Activated CD4-positive, alpha-beta T cell treated with anti-CD3 and anti-CD28 coated beads for 36 hours (primary cell): ENCODE results near the gene LRRC2. TPM values are rescaled to one million over a fixed set of nuclear protein-coding genes. Genes with fewer than 3 reads are reported as not detected.
"Not testable (repeated sequence)": the region's sequence is repeated elsewhere in the genome, so short reads cannot be mapped to it uniquely, and the experiment has no call there.

ENCODE experiments used
- ATAC-seq: fragments of 200-7000 bp; cut with Tn5 transposase; one replicate; pipeline ENCODE4 v1.10.0; 2021; ENCODE audit warnings: mild to moderate bottlenecking, moderate library complexity
- CTCF ChIA-PET: fragments of 350-600 bp; sonication (Branson Sonifier 250); formaldehyde crosslinking; loops from one replicate; lab custom pipeline; 2021; ENCODE audit warnings: antibody characterized with exemption; lab: Charles Lee
- POLR2A ChIA-PET: fragments of 350-600 bp; sonication (Branson Sonifier 250); formaldehyde crosslinking; loops from one replicate; lab custom pipeline; 2021; ENCODE audit warnings: antibody characterized with exemption, inconsistent platforms; lab: Charles Lee
- DNase-seq: peaks from one replicate; pipeline ENCODE4 v3.0.0-alpha.2; 2020
- H3K27ac Mint-ChIP-seq: one replicate; pipeline ENCODE4 v1.8.0; 2021; ENCODE audit warnings: mixed read lengths
- H3K27me3 Mint-ChIP-seq: one replicate; pipeline ENCODE4 v1.8.0; 2021; ENCODE audit warnings: mixed read lengths
- H3K36me3 Mint-ChIP-seq: one replicate; pipeline ENCODE4 v1.8.0; 2021; ENCODE audit warnings: low read depth, mixed read lengths
- H3K4me1 Mint-ChIP-seq: one replicate; pipeline ENCODE4 v1.8.0; 2021; ENCODE audit warnings: mixed read lengths
- H3K4me3 Mint-ChIP-seq: one replicate; pipeline ENCODE4 v1.8.0; 2021; ENCODE audit warnings: mild to moderate bottlenecking, moderate library complexity, mixed read lengths
- H3K9me3 Mint-ChIP-seq: one replicate; pipeline ENCODE4 v1.8.0; 2021; ENCODE audit warnings: low read depth, mixed read lengths
- intact Hi-C, 2 experiments: fragments of 100-400 bp; cut with DNase I in 1 of 2; cut with micrococcal nuclease in 1 of 2; formaldehyde crosslinking; loops; one replicate each; pipeline versions ENCODE4 v1.14.2 to v1.15.1; 2022 to 2024; cut with DNase I, micrococcal nuclease
- total RNA-seq, 2 experiments: library from RNA; stranded (reverse); gene quantifications; one replicate each; pipeline ENCODE4 v1.2.3, GENCODE V29; 2021

The LRRC2 gene
- total RNA-seq, 2 experiments from 2014 or later: 0.04 TPM; not detected in 1

DNA sequence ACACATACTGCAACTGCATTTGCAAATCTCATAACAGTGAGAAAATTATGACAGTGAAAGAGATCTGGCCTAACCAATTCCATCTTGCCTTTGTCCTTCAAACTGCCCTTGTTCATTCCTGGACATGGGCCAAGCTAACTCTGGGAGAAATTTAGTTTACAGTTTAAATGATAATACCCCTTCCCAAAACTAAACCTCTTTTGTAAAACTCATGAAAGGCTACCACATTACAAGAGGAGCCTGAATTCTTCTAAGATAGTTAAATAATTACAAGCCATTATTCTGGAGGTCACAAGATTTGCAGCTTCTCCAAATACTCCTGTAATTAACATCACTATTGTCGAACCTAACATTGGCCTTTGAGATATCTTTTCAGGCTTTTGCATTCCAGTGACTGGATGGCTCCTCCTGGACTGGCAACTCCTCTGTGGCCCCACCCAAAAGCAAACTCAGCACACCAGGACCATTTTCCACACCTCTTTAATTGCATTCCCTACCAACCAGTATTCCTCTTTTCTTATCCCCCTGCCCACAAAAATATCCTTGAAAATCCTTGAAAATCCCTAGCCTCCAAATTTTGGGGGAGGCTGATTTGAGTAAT lies 37.4 kb upstream of the LRRC2 start:
- Mint-ChIP-seq H3K4me3 (no peak overlapping the region), H3K36me3 (no peaks in the 10 kb centered on the region), H3K9me3 (no peaks in the 10 kb centered on the region), H3K27me3 (no peaks in the 10 kb centered on the region), H3K27ac (no peak overlapping the region), H3K4me1 (no peaks in the 10 kb centered on the region)
- ChIA-PET CTCF (interaction anchor here (0.6 to 1.2 kb wide), 2 partner anchors 12 to 1020 kb away, joined by 3 to 4 read pairs; no protein-coding TSS in a partner anchor), POLR2A (no interaction called here)
- no peak for ATAC-seq
- DNase-seq: no peak
- intact Hi-C loops: no loop called here

DNA sequence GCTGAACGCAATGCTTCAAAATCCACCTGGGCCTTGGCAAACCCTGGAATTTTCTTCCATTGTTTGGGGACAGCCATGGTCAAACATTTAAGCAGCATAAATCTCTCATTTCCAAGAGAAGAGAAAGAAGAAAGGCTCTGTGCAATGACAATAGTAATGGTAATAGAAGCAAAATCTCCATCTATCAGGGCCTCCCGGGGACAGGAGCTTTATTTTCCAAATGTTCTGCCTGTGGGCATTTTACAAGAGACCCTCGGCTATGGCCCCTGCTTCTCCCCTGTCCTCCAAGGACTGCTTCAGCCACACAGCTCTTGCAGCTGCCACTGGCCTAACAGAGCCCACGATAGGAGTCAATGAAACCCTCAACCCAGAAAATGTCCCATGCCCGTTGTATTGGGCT lies 33.5 kb upstream of the LRRC2 start:
- Mint-ChIP-seq H3K27me3 (no peaks in the 10 kb centered on the region), H3K4me1 (no peaks in the 10 kb centered on the region), H3K4me3 (no peak overlapping the region), H3K36me3 (no peaks in the 10 kb centered on the region), H3K27ac (no peak overlapping the region), H3K9me3 (no peaks in the 10 kb centered on the region)
- CTCF ChIA-PET: interaction anchor here (0.9 to 1.9 kb wide), 4 partner anchors 30 to 249 kb away, joined by 3 to 7 read pairs (median 3); no protein-coding TSS in a partner anchor
- DNase-seq: no peak
- POLR2A ChIA-PET: no interaction called here
- no peak for ATAC-seq
- intact Hi-C loops: no loop called here

DNA sequence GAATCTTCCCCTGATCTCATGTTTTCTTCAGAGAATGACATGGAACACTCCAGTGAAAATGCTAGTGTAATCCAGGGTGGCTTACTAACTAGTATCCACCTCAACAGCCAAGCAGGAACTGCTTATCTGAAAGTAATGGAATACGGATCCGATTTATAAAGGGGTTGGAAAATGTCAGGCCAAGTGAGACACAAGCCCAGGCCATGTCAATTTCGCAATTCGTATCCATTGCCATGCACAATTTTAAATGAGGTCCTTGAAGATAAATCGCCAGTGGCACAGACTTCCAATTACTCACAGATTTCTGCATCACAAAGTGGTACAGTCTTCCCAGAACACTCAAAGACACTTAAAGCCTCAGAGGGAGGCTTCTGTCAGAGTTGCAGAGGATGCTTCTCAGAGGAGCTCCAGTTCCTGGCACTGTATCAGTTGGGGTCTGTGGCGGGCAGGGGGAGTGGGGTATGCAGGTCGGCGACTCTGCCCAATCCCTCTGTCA lies 29.8 kb upstream of the LRRC2 start:
- ChIA-PET CTCF (no interaction called here), POLR2A (no interaction called here)
- Mint-ChIP-seq H3K27ac (no peak overlapping the region), H3K27me3 (peaks cover 3% of the 10 kb centered on the region), H3K4me1 (no peaks in the 10 kb centered on the region), H3K4me3 (no peak overlapping the region), H3K36me3 (no peaks in the 10 kb centered on the region), H3K9me3 (no peaks in the 10 kb centered on the region)
- DNase-seq (no peak), ATAC-seq (no peak)
- intact Hi-C loops: no loop called here

DNA sequence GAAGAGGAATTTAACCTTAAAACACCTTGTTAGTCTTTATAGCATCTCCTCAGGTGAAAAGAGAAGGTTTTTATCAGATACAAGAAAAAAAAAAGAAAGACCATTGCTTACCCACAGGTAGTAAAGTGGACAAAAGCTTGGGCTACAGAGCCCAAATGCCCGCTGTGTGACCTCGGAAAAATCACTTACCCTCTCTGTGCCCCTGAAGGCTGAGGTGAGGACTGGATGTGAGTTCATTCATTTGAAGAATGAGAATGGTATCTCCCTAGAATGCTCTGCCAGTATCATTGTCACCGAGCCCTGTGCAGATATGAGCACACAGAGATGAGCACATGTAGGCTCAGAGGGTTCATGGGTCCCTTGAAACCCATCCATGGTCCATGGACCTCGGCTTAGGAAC lies 28.6 kb upstream of the LRRC2 start:
- POLR2A ChIA-PET: no interaction called here
- no peak for ATAC-seq
- no peak for DNase-seq
- Mint-ChIP-seq H3K36me3 (no peaks in the 10 kb centered on the region), H3K9me3 (no peaks in the 10 kb centered on the region), H3K4me3 (no peak overlapping the region), H3K27me3 (peaks cover 3% of the 10 kb centered on the region), H3K4me1 (no peaks in the 10 kb centered on the region), H3K27ac (no peak overlapping the region)
- intact Hi-C loops: no loop called here
- CTCF ChIA-PET: interaction anchor here (1.0 kb wide), 1 partner anchor 19 kb away, joined by 3 read pairs; no protein-coding TSS in a partner anchor

DNA sequence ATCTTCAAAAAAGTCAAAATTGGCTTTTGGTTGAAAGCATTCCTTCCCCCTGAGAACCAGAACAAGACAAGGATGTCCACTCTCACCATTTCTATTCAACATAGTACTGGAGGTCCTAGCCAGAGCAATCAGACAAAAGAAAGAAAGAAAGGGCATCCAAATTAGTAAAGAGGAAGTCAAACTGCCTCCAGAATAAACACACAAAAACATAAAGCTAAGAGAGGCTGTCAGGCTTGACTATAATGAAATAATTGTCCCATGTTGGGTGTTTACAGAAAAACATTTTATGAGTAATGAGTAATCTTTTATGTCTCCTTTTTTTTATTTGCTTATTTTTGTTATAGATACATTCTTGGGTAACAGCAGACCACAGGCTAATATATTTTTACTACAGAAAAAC lies 27.9 kb upstream of the LRRC2 start:
- ChIA-PET CTCF (interaction anchor here (1.0 kb wide), 1 partner anchor 18 kb away, joined by 3 read pairs; no protein-coding TSS in a partner anchor), POLR2A (no interaction called here)
- Mint-ChIP-seq H3K27me3 (peaks cover 3% of the 10 kb centered on the region), H3K9me3 (no peaks in the 10 kb centered on the region), H3K4me1 (no peaks in the 10 kb centered on the region), H3K4me3 (no peak overlapping the region), H3K36me3 (no peaks in the 10 kb centered on the region), H3K27ac (no peak overlapping the region)
- DNase-seq: no peak
- intact Hi-C loops: no loop called here
- no peak for ATAC-seq

DNA sequence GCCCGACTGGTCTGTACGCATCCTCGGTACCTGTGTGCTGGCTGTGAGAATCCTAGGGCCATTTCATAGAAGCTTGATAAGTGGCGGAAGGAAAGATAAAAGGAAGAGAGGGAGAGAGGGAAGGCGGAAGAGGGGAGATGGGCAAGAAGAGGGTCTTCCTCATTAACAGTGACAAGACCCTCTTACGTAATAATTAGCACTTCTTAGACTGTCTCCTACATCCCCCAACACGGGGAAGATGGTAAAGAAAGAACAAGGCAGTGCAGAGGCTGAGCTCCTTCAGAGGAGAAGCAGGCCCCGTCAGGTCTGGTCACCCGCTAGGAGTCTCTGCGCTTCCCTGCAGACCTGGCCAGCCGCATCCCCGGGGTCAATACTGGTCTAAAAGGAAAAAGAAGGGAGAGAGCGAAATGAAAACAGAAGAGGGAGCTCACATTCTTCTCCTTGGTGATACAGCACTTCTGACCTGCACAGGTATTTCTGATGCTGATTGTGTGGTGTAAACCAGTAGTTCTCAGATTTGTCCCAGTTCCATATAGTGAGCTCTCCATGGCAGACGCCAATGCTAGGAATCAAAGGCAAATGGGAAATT lies 27.3 kb upstream of the LRRC2 start:
- Mint-ChIP-seq H3K4me3 (no peak overlapping the region), H3K27ac (no peak overlapping the region), H3K36me3 (no peaks in the 10 kb centered on the region), H3K9me3 (no peaks in the 10 kb centered on the region), H3K4me1 (no peaks in the 10 kb centered on the region), H3K27me3 (peaks cover 3% of the 10 kb centered on the region)
- DNase-seq: no peak
- ChIA-PET CTCF (no interaction called here), POLR2A (no interaction called here)
- ATAC-seq: no peak
- intact Hi-C loops: no loop called here

DNA sequence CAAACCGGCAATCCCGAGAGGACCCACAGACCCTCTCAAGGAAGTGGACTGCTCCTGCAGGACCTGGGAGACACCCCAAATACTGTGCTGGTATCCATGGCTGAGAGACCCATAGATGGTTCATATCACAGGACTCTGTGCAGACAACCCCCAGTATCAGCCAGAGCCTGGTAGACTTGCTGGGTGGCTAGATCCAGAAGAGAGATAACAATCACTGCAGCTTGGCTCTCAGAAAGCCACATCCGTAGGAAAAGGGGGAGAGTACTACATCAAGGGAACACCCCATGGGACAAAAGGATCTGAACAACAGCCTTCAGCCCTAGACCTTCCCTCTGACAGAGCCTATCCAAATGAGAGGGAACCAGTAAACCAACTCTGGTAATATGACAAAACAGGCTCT lies 21.2 kb upstream of the LRRC2 start:
- intact Hi-C loops, H3K4me1 Mint-ChIP-seq, H3K27me3 Mint-ChIP-seq, H3K4me3 Mint-ChIP-seq, H3K27ac Mint-ChIP-seq, H3K9me3 Mint-ChIP-seq, ATAC-seq, H3K36me3 Mint-ChIP-seq, DNase-seq, POLR2A ChIA-PET: not testable (repeated sequence)
- CTCF ChIA-PET: interaction anchor here (0.6 to 1.4 kb wide), 3 partner anchors 57 to 98 kb away, joined by 3 to 8 read pairs (median 3); no protein-coding TSS in a partner anchor

DNA sequence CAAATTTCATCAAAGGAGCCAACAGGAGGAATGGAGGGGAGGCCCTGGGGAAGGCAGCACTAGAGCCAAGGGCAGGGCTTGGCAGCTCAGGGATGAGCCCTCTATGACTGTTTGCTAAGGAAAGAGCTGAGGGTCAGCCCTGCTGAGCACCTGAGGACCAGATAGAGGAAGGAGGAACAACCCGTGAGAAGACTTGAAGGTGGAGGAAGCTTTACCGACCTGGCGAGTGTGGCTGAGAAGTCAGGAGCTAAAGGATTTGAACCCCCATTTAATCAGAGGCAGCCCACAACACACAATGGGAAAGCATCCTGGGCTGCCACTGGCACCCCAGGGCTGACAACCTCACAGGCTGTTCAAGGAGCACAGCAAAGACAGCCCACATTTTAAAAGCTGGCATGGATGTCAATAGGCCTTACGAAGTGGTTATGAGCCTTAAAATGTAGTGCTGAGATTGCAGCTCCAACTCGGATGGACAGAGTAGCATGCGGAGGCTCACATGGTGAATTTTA lies 20.7 kb upstream of the LRRC2 start:
- no peak for DNase-seq
- H3K27ac Mint-ChIP-seq: no peak overlapping the region
- intact Hi-C loops: no loop called here
- ATAC-seq: no peak
- CTCF ChIA-PET: interaction anchor here (0.6 to 1.4 kb wide), 3 partner anchors 56 to 98 kb away, joined by 3 to 8 read pairs (median 3); no protein-coding TSS in a partner anchor
- peaks cover 9% of the 10 kb centered on the region for H3K4me1 Mint-ChIP-seq
- POLR2A ChIA-PET: no interaction called here
- H3K36me3 Mint-ChIP-seq: no peaks in the 10 kb centered on the region
- H3K9me3 Mint-ChIP-seq: no peaks in the 10 kb centered on the region
- H3K4me3 Mint-ChIP-seq: no peak overlapping the region
- no peaks in the 10 kb centered on the region for H3K27me3 Mint-ChIP-seq

DNA sequence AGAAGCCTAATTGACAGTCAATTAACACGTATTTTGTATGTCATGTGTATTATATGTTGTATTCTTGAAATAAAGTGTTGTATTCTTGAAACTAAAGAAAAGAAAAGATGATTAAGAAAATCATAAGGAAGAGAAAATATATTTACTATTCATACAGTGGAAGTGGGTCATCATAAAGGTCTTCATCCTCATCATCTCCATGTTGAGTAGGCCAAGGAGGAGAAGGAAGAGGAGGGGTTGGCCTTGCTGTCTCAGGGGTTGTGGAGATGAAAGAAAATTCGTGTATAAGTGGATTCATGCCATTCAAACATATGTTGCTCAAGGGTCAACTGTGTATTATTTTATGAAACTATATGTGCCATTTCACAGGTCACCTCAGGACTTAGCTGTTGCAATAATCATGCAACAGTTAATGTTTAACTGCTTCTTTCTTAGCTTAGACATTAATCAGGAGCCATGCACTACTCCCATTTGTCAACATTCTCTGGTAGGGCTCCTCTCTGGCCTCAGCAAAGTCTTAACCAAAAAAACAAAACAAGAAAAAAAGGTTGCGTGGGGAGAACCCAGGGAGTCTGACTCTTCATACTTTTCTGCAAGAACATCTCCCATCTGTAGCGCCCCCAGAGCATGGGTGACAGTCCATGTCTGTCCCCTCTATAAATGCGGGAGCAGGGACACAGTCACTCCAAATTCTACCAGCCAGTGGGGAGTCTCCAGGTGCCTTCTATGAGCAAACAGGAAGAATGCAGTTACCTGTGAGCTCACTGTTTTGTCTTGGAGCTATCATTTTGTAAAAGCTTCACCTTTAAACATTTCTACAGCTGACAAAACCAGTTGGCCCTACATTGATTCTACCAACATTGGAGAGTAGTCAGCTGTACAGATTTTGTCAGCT lies 19.9 kb upstream of the LRRC2 start:
- POLR2A ChIA-PET: no interaction called here
- ATAC-seq: no peak
- CTCF ChIA-PET: interaction anchor here (1.0 to 1.4 kb wide), 3 partner anchors 89 to 97 kb away, joined by 3 to 8 read pairs (median 7); no protein-coding TSS in a partner anchor
- Mint-ChIP-seq H3K36me3 (no peaks in the 10 kb centered on the region), H3K27ac (no peak overlapping the region), H3K4me3 (no peak overlapping the region), H3K9me3 (no peaks in the 10 kb centered on the region), H3K4me1 (peaks cover 9% of the 10 kb centered on the region), H3K27me3 (no peaks in the 10 kb centered on the region)
- intact Hi-C loops: no loop called here
- no peak for DNase-seq

DNA sequence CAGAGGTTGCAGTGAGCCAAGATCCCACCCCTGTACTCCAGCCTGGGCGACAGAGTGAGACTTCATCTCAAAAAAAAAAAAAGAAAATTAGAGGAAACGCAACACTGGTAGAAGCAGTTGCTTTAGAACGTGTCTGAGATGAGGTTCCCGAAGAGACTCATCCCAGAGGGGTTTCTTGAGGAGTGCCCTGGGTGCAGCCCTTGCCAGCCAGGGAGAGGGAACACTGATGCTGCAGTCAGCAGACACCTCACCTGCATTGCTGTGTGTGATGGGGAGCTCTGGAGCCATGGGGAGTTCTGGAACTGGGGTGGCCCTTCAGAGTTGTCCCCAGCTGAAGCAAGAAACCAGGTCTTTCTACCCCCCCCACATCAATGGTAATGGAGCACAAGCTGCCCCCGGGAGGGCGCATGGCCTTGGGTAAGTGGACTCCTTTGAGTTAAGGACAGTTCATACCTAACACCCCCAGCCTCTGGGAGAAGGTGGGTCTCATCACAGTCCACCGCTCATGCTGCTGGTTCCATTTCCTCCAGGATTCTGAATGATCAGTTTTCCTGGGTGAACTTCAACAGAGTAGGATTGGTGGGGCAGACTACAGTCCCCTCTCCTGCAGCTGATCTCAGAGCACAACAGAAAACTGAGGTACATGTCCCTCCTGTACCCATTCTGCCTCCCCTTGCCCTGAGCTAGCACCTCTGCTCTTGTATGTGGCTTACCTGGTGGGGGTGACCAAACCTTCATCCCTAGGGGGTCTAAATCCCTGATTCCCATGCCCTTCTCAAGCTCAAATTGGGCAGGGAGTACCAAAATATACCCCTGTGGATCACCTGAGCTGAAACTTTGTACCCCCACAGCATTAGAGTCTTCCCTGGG lies 18.7 kb upstream of the LRRC2 start:
- Mint-ChIP-seq H3K4me3 (no peak overlapping the region), H3K36me3 (no peaks in the 10 kb centered on the region), H3K27ac (no peak overlapping the region), H3K4me1 (peaks cover 9% of the 10 kb centered on the region), H3K27me3 (no peaks in the 10 kb centered on the region), H3K9me3 (no peaks in the 10 kb centered on the region)
- ATAC-seq (no peak), DNase-seq (no peak)
- ChIA-PET POLR2A (interaction anchor here (0.6 kb wide), 1 partner anchor 20 kb away, joined by 3 read pairs; no protein-coding TSS in a partner anchor), CTCF (interaction anchor here (0.6 to 1.4 kb wide), 3 partner anchors 96 to 458 kb away, joined by 3 to 7 read pairs (median 3); no protein-coding TSS in a partner anchor)
- intact Hi-C loops: no loop called here
